Natural killer cell (primary cell): ENCODE results near the gene PJVK. TPM values are rescaled to one million over a fixed set of nuclear protein-coding genes. Genes with fewer than 3 reads are reported as not detected.

ENCODE experiments used
- ATAC-seq, 3 donors: fragments of 150-1000 bp in 2 of 3; fragments of 200-7000 bp in 1 of 3; cut with Tn5 transposase; 1 replicate in 1 of 3; 2 replicates in 2 of 3; pipeline ENCODE4 v1.10.0; 2021; ENCODE audit warnings: mild to moderate bottlenecking in 2 of 3, moderate library complexity in 2 of 3
- DNase-seq, 2 donors: peaks; one replicate each; pipeline versions ENCODE4 v3.0.0 to v3.0.0-alpha.2; 2013 to 2021; ENCODE audit warnings: mixed read lengths in 1 of 2
- H3K27ac ChIP-seq: one replicate; pipeline ENCODE4 v1.5.1; 2013; ENCODE audit warnings: mild to moderate bottlenecking, low read length
- H3K27me3 ChIP-seq: one replicate; pipeline ENCODE4 v1.6.1; 2013; ENCODE audit warnings: low read length; ENCODE audit not compliant: control insufficient read depth, insufficient read depth
- H3K36me3 ChIP-seq: one replicate; pipeline ENCODE4 v1.6.1; 2013; ENCODE audit warnings: low read length; ENCODE audit not compliant: control insufficient read depth, insufficient read depth
- H3K4me1 ChIP-seq: one replicate; pipeline ENCODE4 v1.6.1; 2013; ENCODE audit warnings: low read length; ENCODE audit not compliant: control insufficient read depth, insufficient read depth
- H3K4me3 ChIP-seq: one replicate; pipeline ENCODE4 v1.5.1; 2013; ENCODE audit warnings: low read length
- H3K9me3 ChIP-seq: one replicate; pipeline ENCODE4 v1.6.1; 2013; ENCODE audit warnings: low read length; ENCODE audit not compliant: control insufficient read depth, insufficient read depth
- H3K27ac Mint-ChIP-seq, 2 donors: one replicate each; pipeline ENCODE4 v1.8.0; 2022; ENCODE audit warnings: mild to moderate bottlenecking in 2 of 2, mixed read lengths in 2 of 2, moderate library complexity in 1 of 2
- H3K27me3 Mint-ChIP-seq, 2 donors: one replicate each; pipeline ENCODE4 v1.8.0; 2022; ENCODE audit warnings: low read depth in 2 of 2, mixed read lengths in 2 of 2
- H3K36me3 Mint-ChIP-seq: one replicate; pipeline ENCODE4 v1.8.0; 2022; ENCODE audit warnings: mixed read lengths
- H3K4me1 Mint-ChIP-seq, 2 donors: one replicate each; pipeline ENCODE4 v1.8.0; 2022; ENCODE audit warnings: mixed read lengths in 2 of 2
- H3K4me3 Mint-ChIP-seq: one replicate; pipeline ENCODE4 v1.8.0; 2022; ENCODE audit warnings: mild to moderate bottlenecking, moderate library complexity, mixed read lengths
- H3K9me3 Mint-ChIP-seq, 2 donors: one replicate each; pipeline ENCODE4 v1.8.0; 2022; ENCODE audit warnings: mixed read lengths in 2 of 2
- CTCF ChIP-seq: fragments of 200-600 bp; IDR thresholded peaks from one replicate; pipeline ENCODE4 v1.8.0; 2022; ENCODE audit warnings: antibody characterized with exemption
- WGBS: methylation state at CpG from one replicate; pipeline ENCODE4 v1.1.7; 2013; ENCODE audit warnings: missing lambda C conversion rate; ENCODE audit not compliant: insufficient coverage; 5-methylcytosine and 5-hydroxymethylcytosine counted together
- intact Hi-C: fragments of 100-400 bp; cut with micrococcal nuclease; formaldehyde crosslinking; loops from one replicate; pipeline ENCODE4 v1.14.2; 2022
- total RNA-seq, 4 donors: library from RNA; stranded (reverse); fragments of 120-200 nt in 1 of 4; gene quantifications; one replicate each; pipeline versions ENCODE4 v1.2.3 to v1.2.4, GENCODE V29; 2013 to 2022

PJVK gene
- total RNA-seq, 3 donors from 2014 or later (not counting 1 experiment from before 2014, with no cell fraction given) = 1.3 to 2.7 (median 2.5) TPM

GRCh38 chr2:178417916-178418315, 33.3 kb upstream of the PJVK start:
- no peaks in the 10 kb centered on the region for H3K9me3 Mint-ChIP-seq
- peaks cover 22 to 24% of the 10 kb centered on the region in 2 donors for H3K4me1 Mint-ChIP-seq

DNA sequence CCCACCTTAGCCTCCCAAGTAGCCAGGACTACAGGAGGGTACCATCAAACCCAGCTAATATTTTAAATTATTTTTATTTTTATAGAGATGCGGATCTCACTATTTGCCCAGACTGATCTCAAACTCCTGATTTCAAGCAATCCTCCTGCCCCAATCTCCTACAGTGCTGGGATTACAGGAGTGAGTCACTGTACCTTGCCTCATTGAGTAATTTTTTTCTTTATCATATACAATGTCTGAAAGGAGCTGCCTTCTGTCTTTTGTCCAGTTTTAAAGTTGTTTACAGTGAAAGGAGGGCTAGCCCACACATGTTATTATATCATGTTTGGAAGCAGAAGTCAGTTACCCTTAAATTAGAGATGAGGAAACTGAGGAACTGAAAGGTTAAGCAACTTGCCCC, 32.8 kb upstream of the PJVK start:
- Mint-ChIP-seq H3K36me3 (no peaks in the 10 kb centered on the region), H3K27me3 (no peaks in the 10 kb centered on the region), H3K4me1 (peaks cover 18 to 19% of the 10 kb centered on the region in 2 donors), H3K9me3 (no peaks in the 10 kb centered on the region), H3K27ac (no peak overlapping the region), H3K4me3 (no peak overlapping the region)
- intact Hi-C loops = no loop called here
- ATAC-seq (no peak), DNase-seq (no peak)
- no peak overlapping the region for H3K4me3 ChIP-seq
- H3K27me3 ChIP-seq = no peaks in the 10 kb centered on the region
- H3K9me3 ChIP-seq = no peaks in the 10 kb centered on the region
- no peak overlapping the region for H3K27ac ChIP-seq
- WGBS = 100% methylated on average over 1 of the region's 1 CpG
- no peak for TF ChIP-seq CTCF
- peaks cover 7% of the 10 kb centered on the region for H3K4me1 ChIP-seq
- H3K36me3 ChIP-seq = no peaks in the 10 kb centered on the region

More at GRCh38 chr2:178417916-178418315, 33.3 kb upstream of the PJVK start:
- ATAC-seq (no peak), DNase-seq (no peak)
- H3K27me3 Mint-ChIP-seq = no peaks in the 10 kb centered on the region
- H3K27ac Mint-ChIP-seq = no peak overlapping the region
- H3K9me3 ChIP-seq = no peaks in the 10 kb centered on the region
- intact Hi-C loops = no loop called here
- no peaks in the 10 kb centered on the region for H3K36me3 ChIP-seq
- 100% methylated on average over 3 of the region's 3 CpGs for WGBS
- H3K27me3 ChIP-seq = no peaks in the 10 kb centered on the region
- TF ChIP-seq CTCF = no peak
- no peak overlapping the region for H3K4me3 ChIP-seq
- H3K36me3 Mint-ChIP-seq = no peaks in the 10 kb centered on the region
- no peak overlapping the region for H3K27ac ChIP-seq
- no peak overlapping the region for H3K4me3 Mint-ChIP-seq
- peaks cover 12% of the 10 kb centered on the region for H3K4me1 ChIP-seq

DNA sequence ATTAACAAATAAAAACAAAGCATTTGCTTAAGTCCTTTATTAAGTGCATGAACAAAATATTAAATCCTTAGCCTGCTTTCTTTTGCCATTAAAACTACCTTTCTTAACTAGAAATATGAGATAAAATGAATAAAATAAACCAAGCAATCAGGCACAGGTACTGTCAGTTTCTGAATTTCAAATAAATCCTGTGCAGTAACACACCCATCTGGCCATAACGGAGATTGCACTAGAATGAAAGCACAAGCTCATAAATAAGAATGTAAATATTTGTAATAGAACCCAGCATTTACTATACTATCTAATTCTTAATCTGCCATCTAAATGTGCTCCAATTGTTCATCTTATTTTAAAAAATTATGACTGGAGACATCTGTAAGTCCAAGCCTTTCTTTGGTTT, 32.1 kb upstream of the PJVK start:
- H3K27ac Mint-ChIP-seq = no peak overlapping the region
- no peaks in the 10 kb centered on the region for H3K36me3 Mint-ChIP-seq
- no peaks in the 10 kb centered on the region for H3K27me3 Mint-ChIP-seq
- peaks cover 11 to 12% of the 10 kb centered on the region in 2 donors for H3K4me1 Mint-ChIP-seq
- Histone ChIP-seq H3K9me3 (no peaks in the 10 kb centered on the region), H3K4me3 (no peak overlapping the region), H3K27me3 (no peaks in the 10 kb centered on the region), H3K27ac (no peak overlapping the region), H3K36me3 (no peaks in the 10 kb centered on the region), H3K4me1 (peaks cover 7% of the 10 kb centered on the region)
- no peak overlapping the region for H3K4me3 Mint-ChIP-seq
- peak; percentile 57 for TF ChIP-seq CTCF
- no CpG with 5 or more reads among the region's 1 CpG for WGBS
- intact Hi-C loops = loop anchor here (1.0 kb wide), 1 partner anchor 22 kb away; no protein-coding TSS in a partner anchor
- no peaks in the 10 kb centered on the region for H3K9me3 Mint-ChIP-seq
- no peak for DNase-seq
- ATAC-seq = peak in 1 of 3 donors; percentile 30

- no peak for TF ChIP-seq CTCF
- ATAC-seq (no peak), DNase-seq (no peak)
- Histone ChIP-seq H3K4me3 (no peak overlapping the region), H3K4me1 (no peaks in the 10 kb centered on the region), H3K27me3 (no peaks in the 10 kb centered on the region), H3K9me3 (no peaks in the 10 kb centered on the region), H3K27ac (no peak overlapping the region), H3K36me3 (no peaks in the 10 kb centered on the region)
- H3K27ac Mint-ChIP-seq = no peak overlapping the region
- H3K4me1 Mint-ChIP-seq = no peaks in the 10 kb centered on the region
- H3K9me3 Mint-ChIP-seq = peaks cover 0 to 3% of the 10 kb centered on the region in 2 donors
- no peaks in the 10 kb centered on the region for H3K27me3 Mint-ChIP-seq
- whole genome bisulfite sequencing = 63% methylated on average over 1 of the region's 1 CpG
- intact Hi-C loops = no loop called here
- no peaks in the 10 kb centered on the region for H3K36me3 Mint-ChIP-seq
- H3K4me3 Mint-ChIP-seq = no peak overlapping the region
Measured at GRCh38 chr2:178420463-178420999, 30.6 kb upstream of the PJVK start.
